ENCODE results near the gene GALK1. TPM values are rescaled to one million over a fixed set of nuclear protein-coding genes. Genes with fewer than 3 reads are reported as not detected.
A peak's percentile ranks its signal among the peaks of the same experiment; 100 is the strongest.

The GALK1 gene
- polyA plus RNA-seq, 2 of the 4 experiments (the other 2 are of a cell fraction), result 20.7 to 54.3 TPM

- no peaks in the 10 kb centered on the region for H3K9me3 ChIP-seq
- FAIRE-seq (no peak), ATAC-seq (peak; percentile 9 to 10; a peak in 2 of 6 replicates), DNase-seq (ENCODE audit: low read depth in 1 of 2, low spot score in 1 of 2) (no peak)
- POLR2A ChIA-PET, result no interaction called here
- peaks cover 11% of the 10 kb centered on the region; the same call in 2 of the 3 replicates for H3K4me1 ChIP-seq
- no peak overlapping the region for H3K27ac ChIP-seq
- WGBS (ENCODE audit: missing lambda C conversion rate), result 93% methylated on average over 13 of the region's 14 CpGs
- H3K4me3 ChIP-seq, result no peak overlapping the region
- CTCF ChIA-PET, result interaction anchor here (0.6 to 43.5 kb wide), 6 partner anchors 8 to 126 kb away, joined by 3 to 1931 read pairs (median 4); partner anchors contain the start of genes RECQL5, SAP30BP and SMIM5
- no peak overlapping the region for H3K4me2 ChIP-seq
- TF ChIP-seq HMGXB4 (CRISPR knock-in tag; IDR thresholded peaks at IDR 0.05; ENCODE audit: borderline replicate concordance), result no peak
- no peak for TF ChIP-seq GATA3 (IDR thresholded peaks at IDR 0.05; ENCODE audit: borderline replicate concordance)
- TF ChIP-seq MYC (IDR thresholded peaks at IDR 0.05; ENCODE audit: borderline replicate concordance, low read length), result no peak
- no peak for TF ChIP-seq TP53 (CRISPR knock-in tag; IDR thresholded peaks at IDR 0.05)
- no peak for TF ChIP-seq CTCF (IDR thresholded peaks at IDR 0.05)
- no peak for TF ChIP-seq NR3C1 (IDR thresholded peaks at IDR 0.05)
- no peak for TF ChIP-seq JUNB (IDR thresholded peaks at IDR 0.05)
These were observed 25.2 kb downstream of the GALK1 start for GRCh38 chr17:75739801-75740200.

- Histone ChIP-seq H3K4me3 (no peak overlapping the region), H3K4me1 (peaks cover 11% of the 10 kb centered on the region; the same call in 2 of the 3 replicates), H3K27ac (no peak overlapping the region), H3K4me2 (no peak overlapping the region), H3K9me3 (no peaks in the 10 kb centered on the region)
- TF ChIP-seq RAD21 (conservative IDR thresholded peaks at IDR 0.05 in 1 of 2, IDR thresholded peaks at IDR 0.05 in 1 of 2), result no peak
- TF ChIP-seq PBX3 (IDR thresholded peaks at IDR 0.05), result no peak
- no peak for TF ChIP-seq JUNB (IDR thresholded peaks at IDR 0.05)
- no peak for TF ChIP-seq BCL3 (IDR thresholded peaks at IDR 0.05)
- no peak for TF ChIP-seq NPAS2 (CRISPR knock-in tag; IDR thresholded peaks at IDR 0.05; ENCODE audit: borderline replicate concordance)
- TF ChIP-seq FOSL2 (IDR thresholded peaks at IDR 0.05), result no peak
- no peak for TF ChIP-seq FOSL2 (CRISPR knock-in tag; IDR thresholded peaks at IDR 0.05)
- no peak for TF ChIP-seq JUN (IDR thresholded peaks at IDR 0.05)
- POLR2A ChIA-PET, result interaction anchor here (0.6 to 2.2 kb wide), 2 partner anchors 19 to 41 kb away, joined by 4 to 7 read pairs; no protein-coding TSS in a partner anchor
- DNase-seq (ENCODE audit: low read depth in 1 of 2, low spot score in 1 of 2) (no peak), FAIRE-seq (no peak), ATAC-seq (no peak)
- WGBS (ENCODE audit: missing lambda C conversion rate), result 95% methylated on average over 7 of the region's 7 CpGs
- CTCF ChIA-PET, result interaction anchor here (1.1 to 43.5 kb wide), 4 partner anchors 9 to 95 kb away, joined by 3 to 1931 read pairs (median 138); partner anchors contain the start of genes RECQL5, SAP30BP and SMIM5
These were observed 25.8 kb downstream of the GALK1 start for GRCh38 chr17:75739174-75739573.

GRCh38 chr17:75738218-75738802 lies 26.7 kb downstream of the GALK1 start:
- DNase-seq (ENCODE audit: low read depth in 1 of 2, low spot score in 1 of 2) (no peak), ATAC-seq (no peak), FAIRE-seq (no peak)
- CTCF ChIA-PET, result interaction anchor here (0.6 to 43.5 kb wide), 6 partner anchors 8 to 94 kb away, joined by 3 to 1931 read pairs (median 4); partner anchors contain the start of genes RECQL5, SAP30BP and SMIM5
- Histone ChIP-seq H3K4me2 (no peak overlapping the region), H3K9me3 (no peaks in the 10 kb centered on the region), H3K27ac (peak overlapping the region in 1 of 2 experiments; percentile 56; a peak in 2 of 6 replicates), H3K4me3 (no peak overlapping the region), H3K4me1 (peaks cover 11% of the 10 kb centered on the region; the same call in 2 of the 3 replicates)
- POLR2A ChIA-PET, result interaction anchor here (0.6 to 2.2 kb wide), 3 partner anchors 18 to 71 kb away, joined by 4 to 7 read pairs (median 4); partner anchors contain the start of genes RECQL5 and SAP30BP
- 73% methylated on average over 14 of the region's 14 CpGs for WGBS (ENCODE audit: missing lambda C conversion rate)
- TF ChIP-seq E2F6 (IDR thresholded peaks at IDR 0.05; ENCODE audit: borderline replicate concordance, low read depth) (no peak), ESRRA (IDR thresholded peaks at IDR 0.05; ENCODE audit: borderline replicate concordance, low read length) (no peak), JUN (IDR thresholded peaks at IDR 0.05) (no peak), ZC3H11A (IDR thresholded peaks at IDR 0.05) (no peak), HDAC2 (IDR thresholded peaks at IDR 0.05) (no peak), GATA3 (IDR thresholded peaks at IDR 0.05; ENCODE audit: borderline replicate concordance) (no peak), REST (IDR thresholded peaks at IDR 0.05) (no peak), CBX2 (IDR thresholded peaks at IDR 0.05; ENCODE audit: borderline replicate concordance, low read depth) (no peak), FOSL2 (IDR thresholded peaks at IDR 0.05) (no peak), FOSL2 (CRISPR knock-in tag; IDR thresholded peaks at IDR 0.05) (no peak), CHD4 (IDR thresholded peaks at IDR 0.05; ENCODE audit: borderline replicate concordance) (no peak)
